HepG2 (cell line): Measurements from ENCODE around the gene NEK3. TPM values are rescaled to one million over a fixed set of nuclear protein-coding genes. Genes with fewer than 3 reads are reported as not detected.
A peak's percentile ranks its signal among the peaks of the same experiment; 100 is the strongest.

Experiments used
- ATAC-seq: fragments of 200-7000 bp; cut with Tn5 transposase; 3 replicates; pipeline ENCODE4 v1.9.1; 2020; ENCODE audit warnings: mild to moderate bottlenecking, moderate library complexity
- BruUV-seq: library from RNA; stranded (reverse); fragments of 400-500 nt; replicated peaks from 2 replicates; lab custom pipeline; 2021; lab: Mats Ljungman, UMichigan
- CTCF ChIA-PET: fragments of 300-600 bp; formaldehyde crosslinking; extraction: SDS; loops from one replicate; lab custom pipeline; 2021; ENCODE audit warnings: low total read pairs, inconsistent platforms, low intra/inter-chr PET ratio; lab: Yijun Ruan, JAX
- POLR2A ChIA-PET: fragments of 350-600 bp; sonication (Branson Sonifier 250); formaldehyde crosslinking; loops from one replicate; lab custom pipeline; 2020; ENCODE audit warnings: antibody characterized with exemption, inconsistent platforms; lab: Yijun Ruan, JAX
- DNase-seq: peaks from one replicate; pipeline ENCODE4 v3.0.0-alpha.2; 2015; ENCODE audit warnings: low spot score
- FAIRE-seq: peaks from 3 replicates; lab custom pipeline; 2011; peaks lifted over from hg19 to GRCh38; lab: Jason Lieb, UNC
- H2AFZ ChIP-seq: one replicate; pipeline ENCODE4 v1.6.1; 2011; ENCODE audit warnings: low read length, inconsistent platforms
- H3K27ac ChIP-seq: fragments of 300-600 bp; 3 replicates; pipeline ENCODE4 v1.8.0; 2011; ENCODE audit warnings: mixed run types, mild to moderate bottlenecking, mixed read lengths, low read length, inconsistent platforms; ENCODE audit not compliant: insufficient read depth; ENCODE audit errors: extremely low read length
- H3K27me3 ChIP-seq, 2 experiments: fragments of 200-600 bp in 1 of 2; 2 replicates in 1 of 2; 3 replicates in 1 of 2; pipeline versions ENCODE4 v1.6.0 to v1.8.0; 2011; ENCODE audit warnings: low read length in 2 of 2, mild to moderate bottlenecking in 2 of 2, moderate library complexity in 2 of 2, inconsistent platforms in 1 of 2; ENCODE audit not compliant: insufficient read depth in 2 of 2, control insufficient read depth in 1 of 2
- H3K36me3 ChIP-seq, 2 experiments: fragments of 200-600 bp in 1 of 2; replicated peaks in 1 of 2; 2 replicates in 1 of 2; 3 replicates in 1 of 2; pipeline versions ENCODE4 v1.5.1 to v1.8.0; 2011; ENCODE audit warnings: low read length in 2 of 2, inconsistent platforms in 1 of 2; ENCODE audit not compliant: insufficient read depth in 2 of 2, control insufficient read depth in 1 of 2
- H3K4me1 ChIP-seq: 2 replicates; pipeline ENCODE4 v1.5.1; 2012; ENCODE audit warnings: low read length, inconsistent platforms; ENCODE audit not compliant: insufficient read depth
- H3K4me2 ChIP-seq: 2 replicates; pipeline ENCODE4 v1.6.0; 2011; ENCODE audit warnings: low read depth, low read length, inconsistent platforms
- H3K4me3 ChIP-seq, 3 experiments: fragments of 200-600 bp in 1 of 3; sonication (generic), shearing (Covaris generic) in 1 of 3; replicated peaks in 1 of 3; 2 replicates each; pipeline ENCODE4 v1.5.1; 2011 to 2016; ENCODE audit warnings: low read length in 3 of 3, inconsistent platforms in 2 of 3, low read depth in 2 of 3, mild to moderate bottlenecking in 2 of 3, control low read depth in 1 of 3, mixed read lengths in 1 of 3; ENCODE audit not compliant: insufficient read depth in 1 of 3
- H3K79me2 ChIP-seq: one replicate; pipeline ENCODE4 v1.6.1; 2011; ENCODE audit warnings: low read length, inconsistent platforms; ENCODE audit not compliant: insufficient read depth
- H3K9ac ChIP-seq: 2 replicates; pipeline ENCODE4 v1.6.0; 2011; ENCODE audit warnings: mild to moderate bottlenecking, low read depth, low read length, inconsistent platforms; ENCODE audit not compliant: insufficient read depth
- H3K9me3 ChIP-seq: 2 replicates; pipeline ENCODE4 v1.5.1; 2012; ENCODE audit warnings: mild to moderate bottlenecking, low read length
- H4K20me1 ChIP-seq: 2 replicates; pipeline ENCODE4 v1.6.0; 2011; ENCODE audit warnings: inconsistent platforms, mild to moderate bottlenecking, low read length, moderate library complexity; ENCODE audit not compliant: insufficient read depth
- GATAD1 ChIP-seq: IDR thresholded peaks from 2 replicates; pipeline ENCODE4 v1.6.1; 2016; ENCODE audit warnings: missing genetic modification reagents, missing compliant biosample characterization
- JUN ChIP-seq: sonication (generic); formaldehyde crosslinking; IDR thresholded peaks from 2 replicates; pipeline ENCODE4 v1.4.0; 2020; ENCODE audit warnings: mild to moderate bottlenecking, missing genetic modification reagents
- MAFG ChIP-seq: sonication (generic); formaldehyde crosslinking; IDR thresholded peaks from 2 replicates; pipeline ENCODE4 v1.5.1; 2020; ENCODE audit warnings: mild to moderate bottlenecking, missing genetic modification reagents
- MED1 ChIP-seq: sonication (generic); formaldehyde crosslinking; IDR thresholded peaks from 2 replicates; pipeline ENCODE4 v1.4.0; 2020; ENCODE audit warnings: missing genetic modification reagents
- MIXL1 ChIP-seq: IDR thresholded peaks from 2 replicates; pipeline ENCODE4 v1.6.1; 2016
- PAXIP1 ChIP-seq: sonication (generic); formaldehyde crosslinking; conservative IDR thresholded peaks from 2 replicates; pipeline ENCODE4 v1.4.0; 2020; ENCODE audit warnings: mild to moderate bottlenecking, missing genetic modification reagents, moderate library complexity
- RXRA ChIP-seq: sonication (generic); formaldehyde crosslinking; IDR thresholded peaks from 2 replicates; pipeline ENCODE4 v1.5.1; 2020; ENCODE audit warnings: missing genetic modification reagents
- TBX2 ChIP-seq: sonication (generic); formaldehyde crosslinking; IDR thresholded peaks from 2 replicates; pipeline ENCODE4 v1.5.0; 2020; ENCODE audit warnings: missing genetic modification reagents, mild to moderate bottlenecking, borderline replicate concordance
- ZBTB7B ChIP-seq: sonication (generic); formaldehyde crosslinking; IDR thresholded peaks from 2 replicates; pipeline ENCODE4 v1.4.0; 2020; ENCODE audit warnings: missing genetic modification reagents
- ZFY ChIP-seq: sonication (generic); formaldehyde crosslinking; IDR thresholded peaks from 2 replicates; pipeline ENCODE4 v1.4.0; 2020; ENCODE audit warnings: missing genetic modification reagents
- ZHX1 ChIP-seq: sonication (generic); formaldehyde crosslinking; IDR thresholded peaks from 2 replicates; pipeline ENCODE4 v1.8.1; 2022; ENCODE audit warnings: low read depth, mild to moderate bottlenecking, missing genetic modification reagents
- ZNF687 ChIP-seq: sonication (generic); formaldehyde crosslinking; IDR thresholded peaks from 2 replicates; pipeline ENCODE4 v1.5.1; 2020; ENCODE audit warnings: mild to moderate bottlenecking, missing genetic modification reagents, moderate library complexity
- WGBS: methylation state at CpG from one replicate; pipeline ENCODE4 v1.1.6; 2017; ENCODE audit warnings: low lambda C conversion rate; 5-methylcytosine and 5-hydroxymethylcytosine counted together
- in situ Hi-C: cut with HindIII; loops from 2 replicates; pipeline ENCODE4 v1.10.0; 2017; ENCODE audit warnings: low pct_unique_long_range_greater_than_20kb; ENCODE audit not compliant: extremely low pct_ligation_motif_present
- intact Hi-C: fragments of 100-400 bp; cut with micrococcal nuclease; formaldehyde crosslinking; loops from one replicate; pipeline ENCODE4 v1.10.0; 2022; ENCODE audit not compliant: unreplicated experiment
- polyA plus RNA-seq, 8 experiments: library from polyadenylated mRNA; depleted of rRNA in 3 of 8; stranded (reverse) in 7 of 8; unstranded in 1 of 8; fragments of >200 nt; fragmentation: Illumina TruSeq in 4 of 8; extraction: Trizol in 4 of 8; gene quantifications; 2 replicates each; pipeline versions ENCODE4 v1.2.1 to v1.2.3, GENCODE V29; 2011 to 2016; ENCODE audit warnings: low read depth in 4 of 8, missing spikeins in 1 of 8, mixed read lengths in 1 of 8; ENCODE audit not compliant: insufficient read depth in 1 of 8
- total RNA-seq, 5 experiments: library from RNA; depleted of rRNA; stranded (reverse); fragments of >200 nt; fragmentation: Illumina TruSeq; extraction: Trizol; gene quantifications; 2 replicates each; pipeline ENCODE4 v1.2.3, GENCODE V29; 2016; ENCODE audit warnings: low read depth in 1 of 5
- TF ChIP-seq, protein P1 (sequence below): sonication (generic); formaldehyde crosslinking; IDR thresholded peaks from 2 replicates; pipeline ENCODE4 v1.4.0; 2020; ENCODE audit warnings: missing genetic modification reagents

NEK3 gene
- total and polyA plus RNA-seq, 2 of the 13 experiments (the other 11 are each of a cell fraction or from before 2014, with no cell fraction given) = 36.7 to 68.2 TPM

GRCh38 chr13:52161181-52161646 is 1.8 kb upstream of the NEK3 start:
- FAIRE-seq (peak; percentile 78), ATAC-seq (peak; percentile 42), DNase-seq (peak; percentile 80)
- Histone ChIP-seq H3K4me2 (peak overlapping the region; percentile 72), H3K4me1 (peaks cover 91% of the 10 kb centered on the region), H3K27me3 (no peaks in the 10 kb centered on the region), H3K79me2 (peaks cover 38% of the 10 kb centered on the region), H3K27ac (peak overlapping the region; percentile 91), H2AFZ (no peak overlapping the region), H3K4me3 (no peak overlapping the region), H3K36me3 (no peaks in the 10 kb centered on the region; a peak in 2 of 5 replicates), H3K9ac (peak overlapping the region; percentile 72), H4K20me1 (no peaks in the 10 kb centered on the region), H3K9me3 (no peaks in the 10 kb centered on the region)
- WGBS = 0% methylated on average over 3 of the region's 3 CpGs
- in situ Hi-C loops (no loop called here), intact Hi-C loops (no loop called here)
- CTCF ChIA-PET = no interaction called here
- no TSS peak for BruUV-seq
- POLR2A ChIA-PET = interaction anchor here (0.9 to 2.7 kb wide), 6 partner anchors 12 to 708 kb away, joined by 3 to 11 read pairs (median 6); no protein-coding TSS in a partner anchor
- 0 out of 2 replicates have a peak, but pooled peaks have one; percentile 36 for TF ChIP-seq GATAD1 (CRISPR knock-in tag)
- TF ChIP-seq MED1 (CRISPR knock-in tag) = peak; percentile 88
- peak; percentile 77 for TF ChIP-seq TBX2
- no peak for TF ChIP-seq JUN
- TF ChIP-seq, protein P1, sequence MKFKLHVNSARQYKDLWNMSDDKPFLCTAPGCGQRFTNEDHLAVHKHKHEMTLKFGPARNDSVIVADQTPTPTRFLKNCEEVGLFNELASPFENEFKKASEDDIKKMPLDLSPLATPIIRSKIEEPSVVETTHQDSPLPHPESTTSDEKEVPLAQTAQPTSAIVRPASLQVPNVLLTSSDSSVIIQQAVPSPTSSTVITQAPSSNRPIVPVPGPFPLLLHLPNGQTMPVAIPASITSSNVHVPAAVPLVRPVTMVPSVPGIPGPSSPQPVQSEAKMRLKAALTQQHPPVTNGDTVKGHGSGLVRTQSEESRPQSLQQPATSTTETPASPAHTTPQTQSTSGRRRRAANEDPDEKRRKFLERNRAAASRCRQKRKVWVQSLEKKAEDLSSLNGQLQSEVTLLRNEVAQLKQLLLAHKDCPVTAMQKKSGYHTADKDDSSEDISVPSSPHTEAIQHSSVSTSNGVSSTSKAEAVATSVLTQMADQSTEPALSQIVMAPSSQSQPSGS (CRISPR knock-in tag) = 0 out of 2 replicates have a peak, but pooled peaks have one; percentile 30
- peak; percentile 66 for TF ChIP-seq MIXL1 (CRISPR knock-in tag)
- TF ChIP-seq ZBTB7B (CRISPR knock-in tag) = 0 out of 2 replicates have a peak, but pooled peaks have one; percentile 12
- peak; percentile 76; the same call in 1 of the 2 replicates for TF ChIP-seq RXRA (CRISPR knock-in tag)
- peak; percentile 59; the same call in 1 of the 2 replicates for TF ChIP-seq ZNF687 (CRISPR knock-in tag)
- TF ChIP-seq ZHX1 = peak; percentile 26; the same call in 1 of the 2 replicates
- TF ChIP-seq MAFG (CRISPR knock-in tag) = no peak
- peak; percentile 70 for TF ChIP-seq ZFY
- TF ChIP-seq PAXIP1 = peak; percentile 80
